K562 (cell line): ENCODE results near the gene ZNF774. TPM values are rescaled to one million over a fixed set of nuclear protein-coding genes. Genes with fewer than 3 reads are reported as not detected.
A peak's percentile ranks its signal among the peaks of the same experiment; 100 is the strongest.

Source experiments
- BRD4 ChIP-seq: fragments of 200-600 bp; sonication (generic); IDR thresholded peaks from 2 replicates; pipeline ENCODE4 v1.6.1; 2017; ENCODE audit warnings: inconsistent platforms
- CBFA2T2 ChIP-seq: fragments of 450-650 bp; conservative IDR thresholded peaks from 2 replicates; pipeline ENCODE4 v1.6.1; 2017; ENCODE audit warnings: mild to moderate bottlenecking
- NFATC3 ChIP-seq: fragments of 450-650 bp; IDR thresholded peaks from 2 replicates; pipeline ENCODE4 v1.6.1; 2017; ENCODE audit warnings: mild to moderate bottlenecking
- PRMT5 ChIP-seq: sonication (generic); formaldehyde crosslinking; IDR thresholded peaks from 2 replicates; pipeline ENCODE4 v1.5.0; 2020; ENCODE audit warnings: missing genetic modification reagents
- SIX5 ChIP-seq, 2 experiments: IDR thresholded peaks; 2 replicates each; pipeline ENCODE4 v1.6.1; 2011; ENCODE audit warnings: low read length in 2 of 2, borderline replicate concordance in 1 of 2, low read depth in 1 of 2, mild to moderate bottlenecking in 1 of 2, moderate library complexity in 1 of 2; ENCODE audit not compliant: insufficient read depth in 1 of 2
- SRF ChIP-seq, 2 experiments: fragments of 250-450, 450-650 bp in 1 of 2; sonication (Bioruptor Pico) in 1 of 2; sonication (generic) in 1 of 2; formaldehyde crosslinking; IDR thresholded peaks; 2 replicates each; pipeline versions ENCODE4 v1.5.0 to v1.5.1; 2020 to 2022; ENCODE audit warnings: mild to moderate bottlenecking in 1 of 2, missing genetic modification reagents in 1 of 2
- ZNF212 ChIP-seq: fragments of 450-650 bp; formaldehyde crosslinking; IDR thresholded peaks from 2 replicates; pipeline ENCODE4 v1.4.0; 2020; ENCODE audit warnings: mild to moderate bottlenecking
- ZNF384 ChIP-seq: IDR thresholded peaks from 2 replicates; pipeline ENCODE4 v1.6.1; 2012; ENCODE audit warnings: low read depth, low read length, improper control_type of control experiment
- polyA plus RNA-seq, 8 experiments: library from polyadenylated mRNA; depleted of rRNA in 4 of 8; stranded (reverse) in 5 of 8; unstranded in 3 of 8; fragments of >200 nt; fragmentation: Nextera tagmentation in 2 of 8; fragmentation: Illumina TruSeq in 1 of 8; extraction: Ambion mirVana in 2 of 8; extraction: Trizol in 1 of 8; gene quantifications; 2 replicates each; pipeline versions ENCODE4 v1.2.1 to v1.2.3, GENCODE V29; 2011 to 2014; ENCODE audit warnings: inconsistent platforms in 1 of 8, missing spikeins in 1 of 8
- total RNA-seq, 7 experiments: library from RNA; depleted of rRNA in 6 of 7; stranded (reverse); fragments of >200 nt in 6 of 7; fragmentation: Illumina TruSeq in 2 of 7; extraction: Trizol in 2 of 7; gene quantifications; 2 replicates each; pipeline versions ENCODE4 v1.2.1 to v1.2.3, GENCODE V29; 2011 to 2021; ENCODE audit warnings: low replicate concordance in 1 of 7
- TF ChIP-seq, protein P1 (sequence below), 3 experiments: fragments of 200-800 bp in 1 of 3; sonication (Bioruptor generic) in 1 of 3; sonication (generic) in 1 of 3; formaldehyde crosslinking in 1 of 3; IDR thresholded peaks; 2 replicates each; pipeline versions ENCODE4 v1.6.1 to v1.8.0; 2016 to 2022; ENCODE audit warnings: mild to moderate bottlenecking in 2 of 3, missing compliant biosample characterization in 2 of 3, missing genetic modification characterization in 2 of 3, missing genetic modification reagents in 1 of 3
- TF ChIP-seq, protein P2 (sequence below): IDR thresholded peaks from 3 replicates; pipeline ENCODE4 v1.6.1; 2011; ENCODE audit warnings: borderline replicate concordance, mild to moderate bottlenecking, moderate library complexity; ENCODE audit not compliant: insufficient read length; ENCODE audit errors: extremely low read depth
- TF ChIP-seq, protein P3 (sequence below): IDR thresholded peaks from 2 replicates; pipeline ENCODE4 v1.6.1; 2011; ENCODE audit not compliant: insufficient read length; ENCODE audit errors: extremely low read depth
- TF ChIP-seq, protein P4 (sequence below): fragments of 450-650 bp; conservative IDR thresholded peaks from 2 replicates; pipeline ENCODE4 v1.6.1; 2016; ENCODE audit warnings: missing genetic modification characterization, low read depth, mild to moderate bottlenecking, control low read depth, missing compliant biosample characterization
- TF ChIP-seq, protein P5 (sequence below), 2 experiments: IDR thresholded peaks in 1 of 2; conservative IDR thresholded peaks in 1 of 2; 2 replicates each; pipeline ENCODE4 v1.6.1; 2016; ENCODE audit warnings: low read depth in 2 of 2, mild to moderate bottlenecking in 1 of 2, missing compliant biosample characterization in 1 of 2, missing genetic modification characterization in 1 of 2, moderate library complexity in 1 of 2
- TF ChIP-seq, protein P6 (sequence below): fragments of 450-650 bp; formaldehyde crosslinking; IDR thresholded peaks from 2 replicates; pipeline ENCODE4 v1.4.0; 2020; ENCODE audit warnings: mild to moderate bottlenecking

The ZNF774 gene
- total and polyA plus RNA-seq, 9 of the 15 experiments (the other 6 are each of a cell fraction or from before 2014, with no cell fraction given): 0.32 to 2.0 (median 1.2) TPM

DNA sequence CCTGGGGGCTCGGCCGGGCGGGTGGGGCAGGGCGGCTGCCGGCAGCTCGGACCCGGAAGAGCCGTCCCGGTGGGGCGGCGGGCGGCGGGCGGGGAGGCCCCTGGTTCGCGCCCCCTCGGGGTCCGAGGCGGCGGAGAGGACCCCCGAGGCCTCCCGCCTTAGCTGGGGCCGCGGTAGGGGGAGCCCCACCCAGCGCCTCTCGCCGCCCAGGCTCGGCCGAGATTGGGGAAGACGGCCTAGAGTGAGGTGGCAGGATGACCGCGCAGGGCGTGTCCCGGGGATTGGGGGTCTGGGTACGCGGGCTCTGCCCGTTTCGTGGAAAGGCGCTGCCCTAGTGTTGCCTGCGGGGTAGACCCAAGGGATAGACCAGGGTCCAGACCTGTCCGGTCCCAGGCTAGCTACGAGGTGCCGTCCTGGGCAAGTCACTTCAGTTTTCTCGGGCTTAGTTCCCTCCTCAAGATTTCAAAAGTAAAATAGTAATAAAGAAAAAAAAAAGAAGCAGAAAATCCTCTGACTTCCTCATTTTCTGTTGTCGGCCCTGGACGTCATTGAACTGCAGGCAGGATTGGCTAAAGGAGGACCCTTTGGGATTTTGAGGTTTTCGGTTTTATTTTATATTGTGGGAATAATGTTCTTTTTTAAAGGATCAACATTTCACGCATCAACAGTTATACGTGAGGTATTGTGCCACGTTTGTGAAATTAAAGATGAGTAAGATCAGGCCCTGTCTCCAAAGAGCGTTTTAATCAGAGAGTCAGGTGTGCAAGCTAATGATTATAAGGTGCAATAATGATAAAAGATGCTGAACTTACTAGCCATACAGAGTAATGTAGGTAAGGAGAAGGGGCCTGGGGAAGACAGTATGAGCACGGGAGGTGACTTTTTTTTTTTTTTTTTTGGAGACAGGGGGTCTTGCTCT is 36.6 kb downstream of the ZNF774 start (continued):
- TF ChIP-seq, protein P1, sequence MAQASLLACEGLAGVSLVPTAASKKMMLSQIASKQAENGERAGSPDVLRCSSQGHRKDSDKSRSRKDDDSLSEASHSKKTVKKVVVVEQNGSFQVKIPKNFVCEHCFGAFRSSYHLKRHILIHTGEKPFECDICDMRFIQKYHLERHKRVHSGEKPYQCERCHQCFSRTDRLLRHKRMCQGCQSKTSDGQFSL (CRISPR knock-in tag; IDR thresholded peaks at IDR 0.05): no peak
- TF ChIP-seq, protein P1 (tag; IDR thresholded peaks at IDR 0.05): no peak
- TF ChIP-seq, protein P2, sequence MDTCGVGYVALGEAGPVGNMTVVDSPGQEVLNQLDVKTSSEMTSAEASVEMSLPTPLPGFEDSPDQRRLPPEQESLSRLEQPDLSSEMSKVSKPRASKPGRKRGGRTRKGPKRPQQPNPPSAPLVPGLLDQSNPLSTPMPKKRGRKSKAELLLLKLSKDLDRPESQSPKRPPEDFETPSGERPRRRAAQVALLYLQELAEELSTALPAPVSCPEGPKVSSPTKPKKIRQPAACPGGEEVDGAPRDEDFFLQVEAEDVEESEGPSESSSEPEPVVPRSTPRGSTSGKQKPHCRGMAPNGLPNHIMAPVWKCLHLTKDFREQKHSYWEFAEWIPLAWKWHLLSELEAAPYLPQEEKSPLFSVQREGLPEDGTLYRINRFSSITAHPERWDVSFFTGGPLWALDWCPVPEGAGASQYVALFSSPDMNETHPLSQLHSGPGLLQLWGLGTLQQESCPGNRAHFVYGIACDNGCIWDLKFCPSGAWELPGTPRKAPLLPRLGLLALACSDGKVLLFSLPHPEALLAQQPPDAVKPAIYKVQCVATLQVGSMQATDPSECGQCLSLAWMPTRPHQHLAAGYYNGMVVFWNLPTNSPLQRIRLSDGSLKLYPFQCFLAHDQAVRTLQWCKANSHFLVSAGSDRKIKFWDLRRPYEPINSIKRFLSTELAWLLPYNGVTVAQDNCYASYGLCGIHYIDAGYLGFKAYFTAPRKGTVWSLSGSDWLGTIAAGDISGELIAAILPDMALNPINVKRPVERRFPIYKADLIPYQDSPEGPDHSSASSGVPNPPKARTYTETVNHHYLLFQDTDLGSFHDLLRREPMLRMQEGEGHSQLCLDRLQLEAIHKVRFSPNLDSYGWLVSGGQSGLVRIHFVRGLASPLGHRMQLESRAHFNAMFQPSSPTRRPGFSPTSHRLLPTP: no peak
- no peak for TF ChIP-seq PRMT5
- TF ChIP-seq ZNF212 (CRISPR knock-in tag): no peak
- TF ChIP-seq BRD4: no peak
- TF ChIP-seq, protein P3, sequence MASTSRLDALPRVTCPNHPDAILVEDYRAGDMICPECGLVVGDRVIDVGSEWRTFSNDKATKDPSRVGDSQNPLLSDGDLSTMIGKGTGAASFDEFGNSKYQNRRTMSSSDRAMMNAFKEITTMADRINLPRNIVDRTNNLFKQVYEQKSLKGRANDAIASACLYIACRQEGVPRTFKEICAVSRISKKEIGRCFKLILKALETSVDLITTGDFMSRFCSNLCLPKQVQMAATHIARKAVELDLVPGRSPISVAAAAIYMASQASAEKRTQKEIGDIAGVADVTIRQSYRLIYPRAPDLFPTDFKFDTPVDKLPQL: no peak
- no peak for TF ChIP-seq NFATC3
- TF ChIP-seq SIX5 (IDR thresholded peaks at IDR 0.05; ENCODE audit: borderline replicate concordance in 1 of 2, insufficient read depth in 1 of 2, low read depth in 1 of 2, low read length in 2 of 2): no peak
- TF ChIP-seq, protein P4, sequence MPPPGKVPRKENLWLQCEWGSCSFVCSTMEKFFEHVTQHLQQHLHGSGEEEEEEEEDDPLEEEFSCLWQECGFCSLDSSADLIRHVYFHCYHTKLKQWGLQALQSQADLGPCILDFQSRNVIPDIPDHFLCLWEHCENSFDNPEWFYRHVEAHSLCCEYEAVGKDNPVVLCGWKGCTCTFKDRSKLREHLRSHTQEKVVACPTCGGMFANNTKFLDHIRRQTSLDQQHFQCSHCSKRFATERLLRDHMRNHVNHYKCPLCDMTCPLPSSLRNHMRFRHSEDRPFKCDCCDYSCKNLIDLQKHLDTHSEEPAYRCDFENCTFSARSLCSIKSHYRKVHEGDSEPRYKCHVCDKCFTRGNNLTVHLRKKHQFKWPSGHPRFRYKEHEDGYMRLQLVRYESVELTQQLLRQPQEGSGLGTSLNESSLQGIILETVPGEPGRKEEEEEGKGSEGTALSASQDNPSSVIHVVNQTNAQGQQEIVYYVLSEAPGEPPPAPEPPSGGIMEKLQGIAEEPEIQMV (tag): no peak
- TF ChIP-seq, protein P5, sequence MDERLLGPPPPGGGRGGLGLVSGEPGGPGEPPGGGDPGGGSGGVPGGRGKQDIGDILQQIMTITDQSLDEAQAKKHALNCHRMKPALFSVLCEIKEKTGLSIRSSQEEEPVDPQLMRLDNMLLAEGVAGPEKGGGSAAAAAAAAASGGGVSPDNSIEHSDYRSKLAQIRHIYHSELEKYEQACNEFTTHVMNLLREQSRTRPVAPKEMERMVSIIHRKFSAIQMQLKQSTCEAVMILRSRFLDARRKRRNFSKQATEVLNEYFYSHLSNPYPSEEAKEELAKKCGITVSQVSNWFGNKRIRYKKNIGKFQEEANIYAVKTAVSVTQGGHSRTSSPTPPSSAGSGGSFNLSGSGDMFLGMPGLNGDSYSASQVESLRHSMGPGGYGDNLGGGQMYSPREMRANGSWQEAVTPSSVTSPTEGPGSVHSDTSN (CRISPR knock-in tag; IDR thresholded peaks at IDR 0.05; ENCODE audit: low read depth): no peak
- TF ChIP-seq, protein P5 (tag; conservative IDR thresholded peaks at IDR 0.05; ENCODE audit: low read depth): no peak
- TF ChIP-seq CBFA2T2: no peak
- TF ChIP-seq SRF (CRISPR knock-in tag; IDR thresholded peaks at IDR 0.05): 0 out of 4 replicates have a peak, but pooled peaks of 1 of the 2 experiments have one; percentile 33
- TF ChIP-seq, protein P6, sequence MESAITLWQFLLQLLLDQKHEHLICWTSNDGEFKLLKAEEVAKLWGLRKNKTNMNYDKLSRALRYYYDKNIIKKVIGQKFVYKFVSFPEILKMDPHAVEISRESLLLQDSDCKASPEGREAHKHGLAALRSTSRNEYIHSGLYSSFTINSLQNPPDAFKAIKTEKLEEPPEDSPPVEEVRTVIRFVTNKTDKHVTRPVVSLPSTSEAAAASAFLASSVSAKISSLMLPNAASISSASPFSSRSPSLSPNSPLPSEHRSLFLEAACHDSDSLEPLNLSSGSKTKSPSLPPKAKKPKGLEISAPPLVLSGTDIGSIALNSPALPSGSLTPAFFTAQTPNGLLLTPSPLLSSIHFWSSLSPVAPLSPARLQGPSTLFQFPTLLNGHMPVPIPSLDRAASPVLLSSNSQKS (CRISPR knock-in tag): no peak
- TF ChIP-seq ZNF384: no peak; the same call in 1 of the 2 replicates
